ENCODE results near the gene PRKCB.

PRKCB gene

DNA sequence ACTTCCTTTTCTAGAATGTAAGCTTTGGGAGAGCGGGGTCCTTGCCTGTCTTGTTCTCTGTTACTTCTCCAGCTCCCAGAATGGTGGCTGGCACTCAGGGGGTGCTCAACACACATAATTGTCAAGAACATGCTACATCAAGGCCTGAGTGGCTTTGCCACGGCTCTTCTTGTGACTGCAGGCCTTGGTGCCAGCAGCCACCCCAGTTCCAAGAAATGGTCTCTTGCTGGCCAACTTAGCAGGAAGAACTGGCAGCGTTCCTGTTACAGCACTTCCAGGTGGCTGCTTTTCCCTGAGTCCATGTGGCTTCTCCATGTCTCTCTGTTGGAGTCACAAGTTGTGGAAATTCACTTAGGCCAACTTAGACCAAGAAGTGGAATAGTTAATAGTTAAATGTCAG lies 36.1 kb downstream of the PRKCB start:
- DNase-seq (ENCODE audit: low read depth in 1 of 2, low spot score in 1 of 2), result no peak
- TF ChIP-seq SPI1 (IDR thresholded peaks at IDR 0.05; ENCODE audit: borderline replicate concordance, low read depth) (no peak), POLR2AphosphoS5 (IDR thresholded peaks at IDR 0.05; ENCODE audit: low read depth) (no peak)
- H3K4me3 ChIP-seq (replicated peaks; ENCODE audit: insufficient read depth, low read length), result no peak overlapping the region
- no peaks in the 10 kb centered on the region for H3K27me3 ChIP-seq (ENCODE audit: insufficient read depth, poor library complexity, severe bottlenecking)
- H3K27ac ChIP-seq (replicated peaks), result no peak overlapping the region

GRCh38 chr16:23874613-23875294 lies 39.0 kb downstream of the PRKCB start:
- Histone ChIP-seq H3K27me3 (ENCODE audit: insufficient read depth, poor library complexity, severe bottlenecking) (no peaks in the 10 kb centered on the region), H3K27ac (replicated peaks) (no peak overlapping the region), H3K4me3 (replicated peaks; ENCODE audit: insufficient read depth, low read length) (no peak overlapping the region)
- TF ChIP-seq SPI1 (IDR thresholded peaks at IDR 0.05; ENCODE audit: borderline replicate concordance, low read depth), result no peak
- no peak for TF ChIP-seq GABPA (IDR thresholded peaks at IDR 0.05; ENCODE audit: low read depth)
- TF ChIP-seq, protein P1, sequence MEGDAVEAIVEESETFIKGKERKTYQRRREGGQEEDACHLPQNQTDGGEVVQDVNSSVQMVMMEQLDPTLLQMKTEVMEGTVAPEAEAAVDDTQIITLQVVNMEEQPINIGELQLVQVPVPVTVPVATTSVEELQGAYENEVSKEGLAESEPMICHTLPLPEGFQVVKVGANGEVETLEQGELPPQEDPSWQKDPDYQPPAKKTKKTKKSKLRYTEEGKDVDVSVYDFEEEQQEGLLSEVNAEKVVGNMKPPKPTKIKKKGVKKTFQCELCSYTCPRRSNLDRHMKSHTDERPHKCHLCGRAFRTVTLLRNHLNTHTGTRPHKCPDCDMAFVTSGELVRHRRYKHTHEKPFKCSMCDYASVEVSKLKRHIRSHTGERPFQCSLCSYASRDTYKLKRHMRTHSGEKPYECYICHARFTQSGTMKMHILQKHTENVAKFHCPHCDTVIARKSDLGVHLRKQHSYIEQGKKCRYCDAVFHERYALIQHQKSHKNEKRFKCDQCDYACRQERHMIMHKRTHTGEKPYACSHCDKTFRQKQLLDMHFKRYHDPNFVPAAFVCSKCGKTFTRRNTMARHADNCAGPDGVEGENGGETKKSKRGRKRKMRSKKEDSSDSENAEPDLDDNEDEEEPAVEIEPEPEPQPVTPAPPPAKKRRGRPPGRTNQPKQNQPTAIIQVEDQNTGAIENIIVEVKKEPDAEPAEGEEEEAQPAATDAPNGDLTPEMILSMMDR (IDR thresholded peaks at IDR 0.05; ENCODE audit: insufficient read depth, low read length), result no peak
- TF ChIP-seq REST (IDR thresholded peaks at IDR 0.05; ENCODE audit: insufficient replicate concordance, low read depth), result no peak
- TF ChIP-seq POLR2AphosphoS5 (IDR thresholded peaks at IDR 0.05; ENCODE audit: low read depth), result no peak
- no peak for DNase-seq (ENCODE audit: low read depth in 1 of 2, low spot score in 1 of 2)

DNA sequence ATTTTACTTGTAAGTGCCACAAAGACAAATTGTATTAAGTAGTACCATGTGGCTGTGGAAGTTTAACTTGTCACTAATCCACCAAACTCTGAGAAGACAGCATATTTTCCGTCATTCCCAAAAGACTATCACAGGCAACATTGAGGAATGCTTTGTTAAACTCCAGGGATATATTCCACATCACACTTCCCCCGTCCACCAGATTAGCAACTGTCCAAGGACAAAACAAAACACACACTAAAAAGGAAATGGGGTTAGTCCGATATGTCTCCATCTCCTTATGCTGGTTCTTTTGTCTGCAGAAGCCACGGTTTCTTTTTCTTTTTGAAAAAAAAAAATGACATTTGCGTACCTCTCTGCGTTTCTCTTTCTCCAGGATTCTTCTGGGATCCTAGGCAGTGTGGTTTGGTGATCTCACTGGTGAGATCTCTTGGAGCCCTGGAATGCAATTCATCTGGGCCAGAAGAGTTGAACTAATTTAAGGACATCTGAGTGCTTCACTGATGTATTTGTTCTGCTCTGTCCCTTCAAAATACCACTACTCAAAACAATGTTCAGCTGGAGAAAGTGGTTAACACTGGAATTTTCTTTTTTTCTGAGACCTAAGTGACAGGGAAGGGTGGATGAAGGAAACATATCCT lies 40.6 kb downstream of the PRKCB start:
- Histone ChIP-seq H3K27me3 (ENCODE audit: insufficient read depth, poor library complexity, severe bottlenecking) (no peaks in the 10 kb centered on the region), H3K4me3 (replicated peaks; ENCODE audit: insufficient read depth, low read length) (no peak overlapping the region), H3K27ac (replicated peaks) (no peak overlapping the region)
- no peak for TF ChIP-seq REST (IDR thresholded peaks at IDR 0.05; ENCODE audit: insufficient replicate concordance, low read depth)
- no peak for TF ChIP-seq POLR2AphosphoS5 (IDR thresholded peaks at IDR 0.05; ENCODE audit: low read depth)
- TF ChIP-seq GABPA (IDR thresholded peaks at IDR 0.05; ENCODE audit: low read depth), result no peak
- no peak for TF ChIP-seq SPI1 (IDR thresholded peaks at IDR 0.05; ENCODE audit: borderline replicate concordance, low read depth)
- TF ChIP-seq, protein P1 (IDR thresholded peaks at IDR 0.05; ENCODE audit: insufficient read depth, low read length), result no peak
- DNase-seq (ENCODE audit: low read depth in 1 of 2, low spot score in 1 of 2), result no peak

- no peaks in the 10 kb centered on the region for H3K27me3 ChIP-seq (ENCODE audit: insufficient read depth, poor library complexity, severe bottlenecking)
- H3K4me3 ChIP-seq (replicated peaks; ENCODE audit: insufficient read depth, low read length), result no peak overlapping the region
- TF ChIP-seq SPI1 (IDR thresholded peaks at IDR 0.05; ENCODE audit: borderline replicate concordance, low read depth) (no peak), POLR2AphosphoS5 (IDR thresholded peaks at IDR 0.05; ENCODE audit: low read depth) (no peak), GABPA (IDR thresholded peaks at IDR 0.05; ENCODE audit: low read depth) (no peak), REST (IDR thresholded peaks at IDR 0.05; ENCODE audit: insufficient replicate concordance, low read depth) (no peak)
- TF ChIP-seq, protein P1 (IDR thresholded peaks at IDR 0.05; ENCODE audit: insufficient read depth, low read length), result no peak
- no peak overlapping the region for H3K27ac ChIP-seq (replicated peaks)
- no peak for DNase-seq (ENCODE audit: low read depth in 1 of 2, low spot score in 1 of 2)
Measured at GRCh38 chr16:23877107-23878070, 41.6 kb downstream of the PRKCB start.

Data from HL-60 (cell line).